SK-N-SH treated with all-trans-retinoic acid at 6 μM for 48 hours (cell line): ENCODE data around the gene MLPH.
A peak's percentile ranks its signal among the peaks of the same experiment; 100 is the strongest.

Experiments
- ATAC-seq: fragments of 200-7000 bp; cut with Tn5 transposase; 3 replicates; pipeline ENCODE4 v1.9.1; 2020; ENCODE audit warnings: mild to moderate bottlenecking, moderate library complexity
- BACH2 ChIP-seq: fragments of 250-450 bp; sonication (Bioruptor Pico); IDR thresholded peaks from 2 replicates; pipeline ENCODE4 v1.9.0; 2021; ENCODE audit warnings: mild to moderate bottlenecking, borderline replicate concordance
- ESRRG ChIP-seq: fragments of 250-450 bp; sonication (Bioruptor Pico); IDR thresholded peaks from 2 replicates; pipeline ENCODE4 v1.6.1; 2021; ENCODE audit warnings: mild to moderate bottlenecking
- GLIS3 ChIP-seq: fragments of 250-450 bp; sonication (Bioruptor Pico); IDR thresholded peaks from 2 replicates; pipeline ENCODE4 v1.5.0; 2020; ENCODE audit warnings: mild to moderate bottlenecking, moderate library complexity
- ISL1 ChIP-seq: fragments of 250-450 bp; sonication (Bioruptor Pico); IDR thresholded peaks from 2 replicates; pipeline ENCODE4 v2.1.2; 2022; ENCODE audit warnings: mild to moderate bottlenecking, moderate library complexity
- PPARA ChIP-seq: fragments of 250-450 bp; sonication (Bioruptor Pico); IDR thresholded peaks from 2 replicates; pipeline ENCODE4 v1.5.0; 2020; ENCODE audit warnings: mild to moderate bottlenecking, borderline replicate concordance
- RARB ChIP-seq: fragments of 250-450 bp; sonication (Bioruptor Pico); IDR thresholded peaks from 2 replicates; pipeline ENCODE4 v1.8.0; 2021; ENCODE audit warnings: mild to moderate bottlenecking, moderate library complexity
- SNAI2 ChIP-seq: fragments of 250-450 bp; sonication (Bioruptor Pico); IDR thresholded peaks from 2 replicates; pipeline ENCODE4 v1.5.0; 2020; ENCODE audit warnings: mild to moderate bottlenecking, moderate library complexity
- ZC3H10 ChIP-seq: fragments of 250-450 bp; sonication (Bioruptor Pico); IDR thresholded peaks from 2 replicates; pipeline ENCODE4 v1.5.1; 2021; ENCODE audit warnings: mild to moderate bottlenecking, moderate library complexity
- ZFP30 ChIP-seq: fragments of 450-650 bp; formaldehyde crosslinking; IDR thresholded peaks from 2 replicates; pipeline ENCODE4 v1.5.0; 2022; ENCODE audit warnings: mild to moderate bottlenecking, moderate library complexity
- ZNF565 ChIP-seq: fragments of 450-650 bp; formaldehyde crosslinking; conservative IDR thresholded peaks from 2 replicates; pipeline ENCODE4 v1.5.0; 2020; ENCODE audit warnings: low read depth, mild to moderate bottlenecking, moderate library complexity
- ZNF70 ChIP-seq: fragments of 450-650 bp; formaldehyde crosslinking; IDR thresholded peaks from 2 replicates; pipeline ENCODE4 v1.5.0; 2020; ENCODE audit warnings: mild to moderate bottlenecking, moderate library complexity
- ZNF8 ChIP-seq: fragments of 450-650 bp; formaldehyde crosslinking; IDR thresholded peaks from 2 replicates; pipeline ENCODE4 v1.5.0; 2020; ENCODE audit warnings: mild to moderate bottlenecking, moderate library complexity
- TF ChIP-seq, protein P1 (sequence below): fragments of 250-450 bp; sonication (Bioruptor Pico); IDR thresholded peaks from 2 replicates; pipeline ENCODE4 v1.8.0; 2021; ENCODE audit warnings: low read depth, mild to moderate bottlenecking, moderate library complexity, borderline replicate concordance
- TF ChIP-seq, protein P2 (sequence below): fragments of 250-450 bp; sonication (Bioruptor Pico); IDR thresholded peaks from 2 replicates; pipeline ENCODE4 v1.5.1; 2021; ENCODE audit warnings: mild to moderate bottlenecking, moderate library complexity
- TF ChIP-seq, protein P3 (sequence below): fragments of 250-450 bp; sonication (Bioruptor Pico); IDR thresholded peaks from 2 replicates; pipeline ENCODE4 v1.8.0; 2020; ENCODE audit warnings: mild to moderate bottlenecking, moderate library complexity, borderline replicate concordance
- TF ChIP-seq, protein P4 (sequence below): fragments of 250-450 bp; sonication (Bioruptor Pico); IDR thresholded peaks from 2 replicates; pipeline ENCODE4 v1.5.0; 2020; ENCODE audit warnings: mild to moderate bottlenecking, moderate library complexity
- TF ChIP-seq, protein P5 (sequence below): fragments of 250-450 bp; sonication (Bioruptor Pico); IDR thresholded peaks from 2 replicates; pipeline ENCODE4 v1.5.1; 2020; ENCODE audit warnings: low read depth, mild to moderate bottlenecking, moderate library complexity

Gene MLPH

DNA sequence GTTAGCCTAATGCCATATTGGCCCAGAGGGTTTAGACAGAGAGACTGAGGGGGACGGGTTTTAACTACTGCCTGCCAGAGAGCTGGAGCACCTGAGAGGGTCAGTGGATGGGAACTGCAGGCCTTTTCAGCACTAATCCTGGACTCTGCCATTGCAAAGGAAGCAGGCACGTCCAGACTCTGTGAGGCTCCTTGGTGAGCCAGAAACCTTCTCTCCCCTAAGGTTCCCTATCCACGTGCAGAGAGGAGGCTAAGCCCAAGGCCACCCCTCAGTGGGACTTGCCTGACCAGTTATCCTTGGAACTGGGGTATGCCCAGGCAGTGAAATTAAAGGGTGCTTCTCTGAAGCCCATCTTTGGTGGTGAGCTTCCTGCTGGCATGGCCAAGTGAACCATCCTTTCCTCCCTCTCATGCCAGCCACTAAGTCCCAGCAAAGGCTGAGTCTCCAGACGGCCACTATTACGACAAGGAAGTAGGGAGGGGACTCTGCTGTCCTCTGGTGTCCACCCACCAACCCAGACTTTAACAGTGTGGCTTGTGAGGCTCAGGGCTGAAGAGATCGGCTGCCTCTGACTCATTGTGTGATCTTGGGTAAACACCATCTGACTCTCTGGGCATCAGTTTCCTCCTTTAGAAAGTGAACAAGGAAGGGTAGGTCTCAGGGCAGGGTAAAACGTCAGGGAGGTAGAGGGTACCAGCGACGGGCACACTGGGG lies 3.9 kb upstream of the MLPH start:
- TF ChIP-seq RARB (CRISPR knock-in tag) (no peak), ZNF8 (no peak), ZNF70 (CRISPR knock-in tag) (no peak), SNAI2 (CRISPR knock-in tag) (no peak), ZFP30 (no peak), PPARA (CRISPR knock-in tag) (no peak), ZC3H10 (CRISPR knock-in tag) (no peak), ESRRG (no peak), ZNF565 (CRISPR knock-in tag) (no peak), BACH2 (CRISPR knock-in tag) (no peak), GLIS3 (no peak), ISL1 (no peak)
- TF ChIP-seq, protein P1, sequence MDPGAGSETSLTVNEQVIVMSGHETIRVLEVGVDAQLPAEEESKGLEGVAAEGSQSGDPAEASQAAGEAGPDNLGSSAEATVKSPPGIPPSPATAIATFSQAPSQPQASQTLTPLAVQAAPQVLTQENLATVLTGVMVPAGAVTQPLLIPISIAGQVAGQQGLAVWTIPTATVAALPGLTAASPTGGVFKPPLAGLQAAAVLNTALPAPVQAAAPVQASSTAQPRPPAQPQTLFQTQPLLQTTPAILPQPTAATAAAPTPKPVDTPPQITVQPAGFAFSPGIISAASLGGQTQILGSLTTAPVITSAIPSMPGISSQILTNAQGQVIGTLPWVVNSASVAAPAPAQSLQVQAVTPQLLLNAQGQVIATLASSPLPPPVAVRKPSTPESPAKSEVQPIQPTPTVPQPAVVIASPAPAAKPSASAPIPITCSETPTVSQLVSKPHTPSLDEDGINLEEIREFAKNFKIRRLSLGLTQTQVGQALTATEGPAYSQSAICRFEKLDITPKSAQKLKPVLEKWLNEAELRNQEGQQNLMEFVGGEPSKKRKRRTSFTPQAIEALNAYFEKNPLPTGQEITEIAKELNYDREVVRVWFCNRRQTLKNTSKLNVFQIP (CRISPR knock-in tag) = no peak
- TF ChIP-seq, protein P2, sequence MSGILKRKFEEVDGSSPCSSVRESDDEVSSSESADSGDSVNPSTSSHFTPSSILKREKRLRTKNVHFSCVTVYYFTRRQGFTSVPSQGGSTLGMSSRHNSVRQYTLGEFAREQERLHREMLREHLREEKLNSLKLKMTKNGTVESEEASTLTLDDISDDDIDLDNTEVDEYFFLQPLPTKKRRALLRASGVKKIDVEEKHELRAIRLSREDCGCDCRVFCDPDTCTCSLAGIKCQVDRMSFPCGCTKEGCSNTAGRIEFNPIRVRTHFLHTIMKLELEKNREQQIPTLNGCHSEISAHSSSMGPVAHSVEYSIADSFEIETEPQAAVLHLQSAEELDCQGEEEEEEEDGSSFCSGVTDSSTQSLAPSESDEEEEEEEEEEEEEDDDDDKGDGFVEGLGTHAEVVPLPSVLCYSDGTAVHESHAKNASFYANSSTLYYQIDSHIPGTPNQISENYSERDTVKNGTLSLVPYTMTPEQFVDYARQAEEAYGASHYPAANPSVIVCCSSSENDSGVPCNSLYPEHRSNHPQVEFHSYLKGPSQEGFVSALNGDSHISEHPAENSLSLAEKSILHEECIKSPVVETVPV (CRISPR knock-in tag) = no peak
- TF ChIP-seq, protein P3, sequence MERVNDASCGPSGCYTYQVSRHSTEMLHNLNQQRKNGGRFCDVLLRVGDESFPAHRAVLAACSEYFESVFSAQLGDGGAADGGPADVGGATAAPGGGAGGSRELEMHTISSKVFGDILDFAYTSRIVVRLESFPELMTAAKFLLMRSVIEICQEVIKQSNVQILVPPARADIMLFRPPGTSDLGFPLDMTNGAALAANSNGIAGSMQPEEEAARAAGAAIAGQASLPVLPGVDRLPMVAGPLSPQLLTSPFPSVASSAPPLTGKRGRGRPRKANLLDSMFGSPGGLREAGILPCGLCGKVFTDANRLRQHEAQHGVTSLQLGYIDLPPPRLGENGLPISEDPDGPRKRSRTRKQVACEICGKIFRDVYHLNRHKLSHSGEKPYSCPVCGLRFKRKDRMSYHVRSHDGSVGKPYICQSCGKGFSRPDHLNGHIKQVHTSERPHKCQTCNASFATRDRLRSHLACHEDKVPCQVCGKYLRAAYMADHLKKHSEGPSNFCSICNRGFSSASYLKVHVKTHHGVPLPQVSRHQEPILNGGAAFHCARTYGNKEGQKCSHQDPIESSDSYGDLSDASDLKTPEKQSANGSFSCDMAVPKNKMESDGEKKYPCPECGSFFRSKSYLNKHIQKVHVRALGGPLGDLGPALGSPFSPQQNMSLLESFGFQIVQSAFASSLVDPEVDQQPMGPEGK = no peak
- TF ChIP-seq, protein P4, sequence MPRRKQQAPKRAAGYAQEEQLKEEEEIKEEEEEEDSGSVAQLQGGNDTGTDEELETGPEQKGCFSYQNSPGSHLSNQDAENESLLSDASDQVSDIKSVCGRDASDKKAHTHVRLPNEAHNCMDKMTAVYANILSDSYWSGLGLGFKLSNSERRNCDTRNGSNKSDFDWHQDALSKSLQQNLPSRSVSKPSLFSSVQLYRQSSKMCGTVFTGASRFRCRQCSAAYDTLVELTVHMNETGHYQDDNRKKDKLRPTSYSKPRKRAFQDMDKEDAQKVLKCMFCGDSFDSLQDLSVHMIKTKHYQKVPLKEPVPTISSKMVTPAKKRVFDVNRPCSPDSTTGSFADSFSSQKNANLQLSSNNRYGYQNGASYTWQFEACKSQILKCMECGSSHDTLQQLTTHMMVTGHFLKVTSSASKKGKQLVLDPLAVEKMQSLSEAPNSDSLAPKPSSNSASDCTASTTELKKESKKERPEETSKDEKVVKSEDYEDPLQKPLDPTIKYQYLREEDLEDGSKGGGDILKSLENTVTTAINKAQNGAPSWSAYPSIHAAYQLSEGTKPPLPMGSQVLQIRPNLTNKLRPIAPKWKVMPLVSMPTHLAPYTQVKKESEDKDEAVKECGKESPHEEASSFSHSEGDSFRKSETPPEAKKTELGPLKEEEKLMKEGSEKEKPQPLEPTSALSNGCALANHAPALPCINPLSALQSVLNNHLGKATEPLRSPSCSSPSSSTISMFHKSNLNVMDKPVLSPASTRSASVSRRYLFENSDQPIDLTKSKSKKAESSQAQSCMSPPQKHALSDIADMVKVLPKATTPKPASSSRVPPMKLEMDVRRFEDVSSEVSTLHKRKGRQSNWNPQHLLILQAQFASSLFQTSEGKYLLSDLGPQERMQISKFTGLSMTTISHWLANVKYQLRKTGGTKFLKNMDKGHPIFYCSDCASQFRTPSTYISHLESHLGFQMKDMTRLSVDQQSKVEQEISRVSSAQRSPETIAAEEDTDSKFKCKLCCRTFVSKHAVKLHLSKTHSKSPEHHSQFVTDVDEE (CRISPR knock-in tag) = no peak
- TF ChIP-seq, protein P5, sequence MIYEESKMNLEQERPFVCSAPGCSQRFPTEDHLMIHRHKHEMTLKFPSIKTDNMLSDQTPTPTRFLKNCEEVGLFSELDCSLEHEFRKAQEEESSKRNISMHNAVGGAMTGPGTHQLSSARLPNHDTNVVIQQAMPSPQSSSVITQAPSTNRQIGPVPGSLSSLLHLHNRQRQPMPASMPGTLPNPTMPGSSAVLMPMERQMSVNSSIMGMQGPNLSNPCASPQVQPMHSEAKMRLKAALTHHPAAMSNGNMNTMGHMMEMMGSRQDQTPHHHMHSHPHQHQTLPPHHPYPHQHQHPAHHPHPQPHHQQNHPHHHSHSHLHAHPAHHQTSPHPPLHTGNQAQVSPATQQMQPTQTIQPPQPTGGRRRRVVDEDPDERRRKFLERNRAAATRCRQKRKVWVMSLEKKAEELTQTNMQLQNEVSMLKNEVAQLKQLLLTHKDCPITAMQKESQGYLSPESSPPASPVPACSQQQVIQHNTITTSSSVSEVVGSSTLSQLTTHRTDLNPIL (CRISPR knock-in tag) = no peak
- ATAC-seq = peak; percentile 42

DNA sequence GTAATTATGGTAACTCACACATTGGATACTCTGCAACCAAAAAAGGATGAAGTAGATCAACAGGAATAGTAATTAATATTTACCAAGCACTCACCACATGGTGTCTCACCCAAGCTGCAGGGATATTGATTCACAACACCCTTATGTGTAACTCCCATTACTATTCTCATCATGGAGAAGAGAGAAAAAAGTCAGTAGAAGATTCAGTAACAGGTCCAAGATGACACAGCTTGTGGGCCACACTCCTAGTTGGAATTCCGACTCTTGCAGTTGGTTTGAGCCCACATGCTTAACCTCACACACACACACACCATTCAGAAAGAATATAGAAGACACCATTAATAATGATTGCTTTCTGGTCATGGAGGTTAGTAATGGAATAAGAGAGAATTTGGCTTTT lies 1.7 kb upstream of the MLPH start:
- no peak for TF ChIP-seq PPARA (CRISPR knock-in tag)
- TF ChIP-seq, protein P1 (CRISPR knock-in tag) = no peak
- TF ChIP-seq, protein P2 (CRISPR knock-in tag) = no peak
- TF ChIP-seq, protein P3 = no peak
- no peak for TF ChIP-seq ISL1
- TF ChIP-seq ESRRG = no peak
- no peak for ATAC-seq
